Measurements from ENCODE around the gene AUTS2. TPM values are rescaled to one million over a fixed set of nuclear protein-coding genes. Genes with fewer than 3 reads are reported as not detected.

The AUTS2 gene
- polyA plus RNA-seq, 1 experiment = 0.54 TPM

- DNase-seq (ENCODE audit: low read depth) = no peak
- POLR2A ChIA-PET = no interaction called here
- no peaks in the 10 kb centered on the region for H3K27me3 ChIP-seq (ENCODE audit: control insufficient read depth, insufficient read depth, low read length)
- no peak overlapping the region for H3K4me3 ChIP-seq (ENCODE audit: low read depth, low read length)
- TF ChIP-seq CTCF (IDR thresholded peaks at IDR 0.05; ENCODE audit: insufficient read depth, low read depth, low read length) = no peak
- CTCF ChIA-PET = no interaction called here
- H3K36me3 ChIP-seq (ENCODE audit: control insufficient read depth, insufficient read depth, low read length) = no peaks in the 10 kb centered on the region
Measured at GRCh38 chr7:69701288-69701687, 103.0 kb downstream of the AUTS2 start.

- H3K36me3 ChIP-seq (ENCODE audit: control insufficient read depth, insufficient read depth, low read length) = no peaks in the 10 kb centered on the region
- CTCF ChIA-PET = no interaction called here
- TF ChIP-seq CTCF (IDR thresholded peaks at IDR 0.05; ENCODE audit: insufficient read depth, low read depth, low read length) = no peak
- H3K27me3 ChIP-seq (ENCODE audit: control insufficient read depth, insufficient read depth, low read length) = no peaks in the 10 kb centered on the region
- POLR2A ChIA-PET = no interaction called here
- no peak overlapping the region for H3K4me3 ChIP-seq (ENCODE audit: low read depth, low read length)
- no peak for DNase-seq (ENCODE audit: low read depth)
Measured at GRCh38 chr7:69702357-69702756, 104.1 kb downstream of the AUTS2 start.

- no peak overlapping the region for H3K4me3 ChIP-seq (ENCODE audit: low read depth, low read length)
- ChIA-PET POLR2A (no interaction called here), CTCF (interaction anchor here (0.6 kb wide), 1 partner anchor 19 kb away, joined by 3 read pairs; no protein-coding TSS in a partner anchor)
- H3K36me3 ChIP-seq (ENCODE audit: control insufficient read depth, insufficient read depth, low read length) = no peaks in the 10 kb centered on the region
- no peaks in the 10 kb centered on the region for H3K27me3 ChIP-seq (ENCODE audit: control insufficient read depth, insufficient read depth, low read length)
- DNase-seq (ENCODE audit: low read depth) = no peak
- no peak for TF ChIP-seq CTCF (IDR thresholded peaks at IDR 0.05; ENCODE audit: insufficient read depth, low read depth, low read length)
Measured at GRCh38 chr7:69703099-69703498, 104.8 kb downstream of the AUTS2 start.

- CTCF ChIA-PET = no interaction called here
- POLR2A ChIA-PET = no interaction called here
Measured at GRCh38 chr7:69706070-69706469, 107.8 kb downstream of the AUTS2 start.

GRCh38 chr7:69708857-69709256, 110.6 kb downstream of the AUTS2 start:
- ChIA-PET CTCF (no interaction called here), POLR2A (no interaction called here)
- no peaks in the 10 kb centered on the region for H3K36me3 ChIP-seq (ENCODE audit: control insufficient read depth, insufficient read depth, low read length)
- DNase-seq (ENCODE audit: low read depth) = no peak
- H3K4me3 ChIP-seq (ENCODE audit: low read depth, low read length) = no peak overlapping the region
- no peaks in the 10 kb centered on the region for H3K27me3 ChIP-seq (ENCODE audit: control insufficient read depth, insufficient read depth, low read length)
- TF ChIP-seq CTCF (IDR thresholded peaks at IDR 0.05; ENCODE audit: insufficient read depth, low read depth, low read length) = no peak

More at GRCh38 chr7:69706070-69706469, 107.8 kb downstream of the AUTS2 start:
- no peak for TF ChIP-seq CTCF (IDR thresholded peaks at IDR 0.05; ENCODE audit: insufficient read depth, low read depth, low read length)
- Histone ChIP-seq H3K36me3 (ENCODE audit: control insufficient read depth, insufficient read depth, low read length) (no peaks in the 10 kb centered on the region), H3K4me3 (ENCODE audit: low read depth, low read length) (no peak overlapping the region), H3K27me3 (ENCODE audit: control insufficient read depth, insufficient read depth, low read length) (no peaks in the 10 kb centered on the region)
- DNase-seq (ENCODE audit: low read depth) = no peak

Measured in BJ (cell line).